Measurements from ENCODE around the gene EVA1A.

EVA1A gene

DNA sequence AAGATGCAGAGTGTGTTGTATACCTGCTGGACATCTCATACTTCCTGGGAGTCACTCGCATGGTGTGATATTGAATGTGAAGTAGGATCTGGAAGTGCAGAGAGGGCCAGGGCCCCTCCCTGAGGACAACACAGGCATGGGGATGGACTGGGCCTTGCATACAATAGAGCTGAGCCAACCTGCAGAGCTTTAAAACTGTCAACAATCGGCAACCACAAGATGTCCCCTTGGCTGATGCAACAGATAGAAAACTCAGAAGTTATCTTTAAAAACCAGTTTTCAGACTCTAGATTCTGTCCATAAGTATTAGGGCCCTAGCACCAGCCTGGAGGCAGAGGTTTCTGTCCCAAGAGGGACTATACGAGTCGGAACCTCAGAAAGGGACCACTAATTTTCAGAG is 19.7 kb downstream of the EVA1A start:
- DNase-seq (ENCODE audit: low read depth): no peak

DNA sequence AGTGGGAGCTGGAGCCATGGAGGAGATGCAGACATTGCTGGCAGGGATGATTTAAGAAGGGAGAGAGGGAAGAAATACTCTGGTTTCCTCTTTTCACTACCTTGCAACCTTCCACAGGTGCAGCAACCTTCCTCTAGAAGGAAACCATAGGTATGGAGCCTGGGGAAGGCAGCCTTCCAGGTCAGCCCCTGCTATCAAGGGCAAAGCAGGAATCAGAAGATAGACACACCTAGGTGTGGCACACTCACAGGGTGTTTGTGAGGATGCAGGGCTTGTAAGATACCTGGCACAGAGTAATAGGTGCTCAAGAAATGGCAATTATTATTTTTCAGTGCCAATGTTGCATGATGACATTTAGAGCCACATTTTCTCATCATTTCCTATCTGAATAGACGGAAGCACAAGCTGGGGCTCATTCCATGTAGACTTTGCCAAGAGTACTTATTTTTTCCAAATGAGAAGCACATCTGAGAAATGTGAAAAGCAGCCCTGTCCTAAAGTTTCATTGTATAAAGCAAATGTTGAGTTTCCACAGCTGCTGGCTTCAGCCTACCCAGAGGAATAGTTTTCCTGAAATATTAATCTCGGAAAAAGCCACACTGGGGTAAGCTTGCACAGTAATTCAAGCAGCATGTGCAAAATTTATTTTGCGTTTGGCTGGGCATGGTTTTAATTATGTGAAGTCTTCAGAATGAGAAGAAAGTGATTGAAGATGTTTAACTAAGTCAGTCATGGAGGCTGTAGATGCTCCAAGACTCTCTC is 20.6 kb downstream of the EVA1A start:
- no peak for DNase-seq (ENCODE audit: low read depth)

DNA sequence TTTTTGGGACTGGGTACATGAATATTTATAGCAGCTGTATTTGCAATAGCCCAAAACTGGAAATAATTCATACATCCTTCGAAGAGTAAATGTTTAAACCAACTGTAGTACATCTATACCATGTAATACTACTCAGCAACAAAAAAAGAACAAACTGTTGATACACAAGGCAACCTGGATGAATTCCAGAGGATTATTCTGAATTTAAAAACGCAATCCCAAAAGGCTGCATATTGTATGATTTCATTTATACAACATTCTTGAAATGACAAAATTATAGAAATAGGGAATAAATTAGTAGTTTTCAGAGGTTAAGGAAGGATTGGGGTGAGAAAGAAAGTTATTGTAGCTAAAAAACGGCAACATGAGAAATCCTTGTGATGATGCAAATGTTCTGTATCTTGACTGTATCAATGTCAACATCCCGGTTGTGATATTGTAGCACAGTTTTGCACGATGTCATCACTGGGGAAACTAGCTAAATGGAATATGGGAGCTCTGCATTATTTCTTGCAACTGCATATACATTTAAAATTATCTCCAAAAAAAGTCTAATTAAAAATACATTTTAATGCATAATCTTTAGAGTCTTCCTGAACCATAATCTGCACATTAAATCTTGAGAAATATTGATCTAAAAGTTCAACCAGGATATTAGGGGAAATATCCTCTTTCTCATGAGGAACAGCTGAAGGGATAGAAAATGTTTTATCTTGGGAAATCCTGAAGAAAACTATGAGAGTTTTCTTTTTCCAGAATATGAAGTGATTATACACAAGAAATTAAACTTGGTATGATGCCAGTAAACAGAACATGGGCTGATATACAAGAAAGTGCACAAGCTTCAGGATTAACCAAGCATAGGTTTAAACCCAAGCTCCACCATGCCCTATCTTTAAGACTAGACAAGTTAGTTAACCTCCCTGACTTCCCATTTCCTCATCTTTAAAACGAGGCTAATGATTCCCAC is 21.9 kb downstream of the EVA1A start:
- DNase-seq (ENCODE audit: low read depth): peak; percentile 41

DNA sequence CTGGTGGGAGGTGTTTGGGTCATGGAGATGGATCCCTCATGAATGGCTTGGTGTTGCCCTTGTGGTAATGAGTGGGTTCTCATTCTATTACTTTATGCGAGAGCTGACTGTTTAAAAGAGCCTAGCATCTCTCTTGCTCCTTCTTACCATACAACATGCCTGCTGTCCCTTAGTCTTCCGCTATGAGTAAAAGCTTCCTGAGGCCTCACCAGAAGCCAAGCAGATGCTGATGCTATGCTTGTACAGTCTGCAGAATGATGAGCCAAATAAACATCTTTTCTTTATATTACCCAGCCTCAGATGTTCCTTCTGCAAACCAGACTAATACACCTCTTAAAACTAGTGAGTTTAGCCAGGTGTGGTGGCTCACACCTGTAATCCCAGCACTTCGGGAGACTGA is 23.1 kb downstream of the EVA1A start:
- DNase-seq (ENCODE audit: low read depth): no peak

DNA sequence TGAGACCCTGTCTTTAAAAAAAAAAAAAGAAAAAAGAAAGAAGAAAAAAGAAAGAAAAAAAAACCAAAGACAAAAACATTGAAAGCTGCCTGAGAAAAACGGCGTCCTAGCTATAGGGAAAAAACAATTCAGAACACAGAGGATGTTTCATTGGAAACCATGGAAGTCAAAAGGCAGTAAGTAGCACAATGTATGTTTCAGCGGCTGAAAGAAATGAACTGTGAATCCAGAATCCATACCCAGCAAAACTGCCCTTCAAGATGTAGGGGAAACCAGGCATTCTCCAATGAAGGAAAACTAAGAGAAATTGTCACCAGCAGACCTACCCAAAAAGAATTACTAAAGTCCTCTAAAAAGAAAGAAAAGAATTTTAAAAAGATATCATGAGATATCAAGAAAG is 27.6 kb downstream of the EVA1A start:
- DNase-seq (ENCODE audit: low read depth): no peak

DNA sequence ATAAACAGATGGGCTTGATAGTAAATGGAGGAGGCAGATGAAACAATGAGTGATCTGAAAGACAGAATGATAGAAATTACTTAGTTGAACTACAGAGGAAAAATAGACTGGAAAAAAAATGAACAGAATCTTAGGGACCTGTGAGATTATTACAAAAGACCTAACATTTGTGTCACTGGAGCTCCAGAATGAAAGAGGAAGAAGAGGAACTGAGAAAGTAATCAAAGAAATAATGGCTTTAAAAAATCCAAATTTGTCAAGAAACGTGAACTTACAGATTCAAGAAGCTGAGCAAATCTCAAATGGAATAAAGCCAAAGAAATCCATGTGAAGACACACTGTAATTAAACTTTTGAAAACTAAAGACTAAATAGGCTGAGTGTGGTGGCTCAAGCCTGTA is 28.3 kb downstream of the EVA1A start:
- no peak for DNase-seq (ENCODE audit: low read depth)

DNA sequence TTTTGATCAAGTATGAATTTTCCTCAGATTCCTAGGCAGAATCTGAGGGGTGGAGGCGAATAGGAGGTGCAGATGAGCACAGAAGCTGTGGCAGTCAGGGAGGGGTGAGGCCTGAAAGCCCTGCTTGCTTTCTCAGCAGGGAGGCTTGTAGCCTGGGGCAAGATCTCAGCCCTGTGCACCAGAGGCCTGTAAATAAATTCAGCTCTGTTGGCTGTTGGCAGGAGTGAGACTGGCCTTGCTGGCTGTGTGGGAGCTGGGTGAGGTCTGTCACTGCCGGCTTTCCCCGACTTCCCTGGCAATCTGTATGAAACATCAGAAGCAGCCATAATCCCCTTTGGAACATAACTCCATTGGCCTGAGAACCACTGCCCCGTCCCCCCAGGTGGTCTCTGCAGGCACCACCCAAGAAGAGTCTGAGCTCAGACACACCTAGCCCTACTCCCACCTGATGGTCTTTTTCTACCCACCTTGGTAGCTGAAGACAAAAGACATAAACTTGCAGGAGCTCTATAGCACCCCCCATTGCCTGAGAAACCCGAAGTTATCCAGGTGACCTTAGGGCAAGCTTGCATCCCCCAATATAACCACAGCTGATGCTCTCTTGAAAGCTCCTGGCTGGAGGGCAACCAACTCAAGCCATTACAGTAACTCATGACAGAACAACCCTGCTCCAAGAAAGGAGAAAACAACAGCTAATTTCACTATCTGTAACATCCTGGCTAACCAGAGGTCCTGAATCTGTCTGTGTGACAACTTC is 32.3 kb downstream of the EVA1A start:
- DNase-seq (ENCODE audit: low read depth): no peak

DNA sequence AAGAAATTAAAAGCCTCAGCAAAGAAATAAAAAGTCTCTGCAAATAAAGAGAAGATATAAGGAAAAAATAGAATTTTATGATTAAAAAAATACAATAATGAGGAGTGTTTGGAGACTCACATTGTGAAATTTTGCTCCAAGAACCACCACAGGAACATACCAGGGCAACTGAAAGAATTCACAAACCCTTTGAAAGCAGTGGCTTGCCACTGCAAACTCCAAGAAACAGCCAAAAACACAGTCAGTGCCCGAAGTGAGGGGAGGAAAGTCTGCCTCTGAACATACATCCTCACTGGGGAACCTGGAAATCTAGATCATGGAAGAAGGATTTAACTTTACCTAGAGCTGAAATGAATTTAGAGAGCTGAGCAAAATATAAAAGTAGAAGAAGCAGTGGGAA is 33.1 kb downstream of the EVA1A start:
- no peak for DNase-seq (ENCODE audit: low read depth)

DNA sequence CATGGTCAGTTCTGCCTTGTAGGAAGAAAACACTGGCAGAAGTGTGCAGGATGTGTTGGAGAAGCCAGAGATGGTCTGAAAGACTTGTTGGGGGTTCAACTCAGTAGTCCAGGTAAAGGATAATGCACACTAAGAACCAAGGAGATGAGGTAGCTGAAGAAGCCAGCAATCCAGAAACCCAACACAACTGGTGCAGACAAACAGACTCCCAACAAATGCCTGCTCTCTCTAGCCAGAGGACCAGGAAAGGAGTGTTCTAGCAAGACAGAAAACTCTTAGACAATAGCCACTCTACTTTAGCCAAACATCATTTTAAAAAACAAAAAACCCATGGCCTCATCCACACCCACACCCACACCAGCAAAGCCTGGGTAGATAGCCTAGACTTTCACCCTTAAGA is 33.9 kb downstream of the EVA1A start:
- no peak for DNase-seq (ENCODE audit: low read depth)

DNA sequence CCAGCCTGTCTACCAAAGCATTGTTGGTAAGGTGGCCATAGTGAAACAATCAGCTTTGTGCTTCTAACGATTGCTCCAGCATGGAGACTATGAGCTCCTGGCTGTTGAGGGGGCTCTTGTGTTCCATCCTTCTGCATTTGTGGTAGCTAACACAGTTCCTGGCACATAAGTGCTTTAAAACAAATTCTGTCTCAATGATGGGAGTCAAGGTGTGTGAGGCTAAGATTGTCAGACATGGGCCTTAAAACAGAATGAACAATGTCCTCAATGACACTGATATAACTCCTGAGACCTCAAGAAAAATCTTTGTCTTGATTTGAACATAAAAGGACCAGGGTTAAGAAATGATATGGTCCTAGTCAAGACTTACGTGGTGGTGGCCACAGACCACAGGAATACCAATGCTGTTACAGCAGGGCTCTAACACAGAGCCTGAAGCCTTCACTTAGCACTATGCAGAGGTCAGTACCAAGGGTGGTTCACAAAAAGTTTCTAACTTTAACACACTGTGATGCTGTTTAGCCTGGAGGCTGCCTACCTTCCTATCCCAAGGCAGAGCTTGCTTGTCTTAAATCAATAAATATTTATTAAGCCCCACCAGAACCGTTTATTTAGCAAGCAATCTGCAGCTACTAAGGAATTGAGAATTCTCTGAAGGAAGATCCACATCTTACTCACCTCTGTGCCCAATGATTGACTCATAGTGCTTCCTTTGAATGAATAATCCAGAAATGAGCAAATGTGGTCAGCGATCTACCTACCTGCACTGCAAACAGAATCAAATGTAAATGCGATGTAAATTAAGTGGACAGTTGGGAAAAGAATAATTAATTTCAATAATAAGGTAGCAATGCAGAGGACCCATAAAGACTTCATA is 35.1 kb downstream of the EVA1A start:
- no peak for DNase-seq (ENCODE audit: low read depth)

DNA sequence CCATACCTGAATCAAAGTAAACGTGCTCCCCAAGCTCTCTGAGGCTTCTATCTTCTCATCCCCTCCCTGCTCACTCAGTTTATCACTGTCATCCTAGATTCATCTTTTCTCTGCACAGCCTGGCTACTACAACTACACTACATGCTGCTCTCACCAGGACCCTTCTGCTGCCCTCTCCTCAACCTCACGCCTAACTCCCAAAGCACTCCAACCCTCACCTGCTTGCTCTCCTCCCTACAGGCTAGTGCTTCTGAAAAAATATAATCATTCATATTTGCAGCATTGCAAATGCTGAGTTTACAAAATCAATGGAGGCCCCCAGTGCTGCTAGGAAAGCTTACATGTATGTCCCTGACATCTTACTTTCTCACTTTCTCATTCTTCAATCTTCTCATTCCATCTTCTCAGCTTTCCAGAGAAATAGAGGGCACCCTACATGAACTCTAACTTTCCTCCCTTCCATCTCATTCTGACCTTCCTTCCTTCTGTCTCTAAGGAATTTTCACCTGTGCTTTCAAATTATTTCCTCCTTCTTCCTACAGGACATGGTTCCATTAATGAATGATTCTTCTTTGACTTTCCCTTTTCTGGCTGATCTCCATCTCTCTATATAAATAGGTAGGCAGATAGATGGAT is 36.3 kb downstream of the EVA1A start:
- no peak for DNase-seq (ENCODE audit: low read depth)

DNA sequence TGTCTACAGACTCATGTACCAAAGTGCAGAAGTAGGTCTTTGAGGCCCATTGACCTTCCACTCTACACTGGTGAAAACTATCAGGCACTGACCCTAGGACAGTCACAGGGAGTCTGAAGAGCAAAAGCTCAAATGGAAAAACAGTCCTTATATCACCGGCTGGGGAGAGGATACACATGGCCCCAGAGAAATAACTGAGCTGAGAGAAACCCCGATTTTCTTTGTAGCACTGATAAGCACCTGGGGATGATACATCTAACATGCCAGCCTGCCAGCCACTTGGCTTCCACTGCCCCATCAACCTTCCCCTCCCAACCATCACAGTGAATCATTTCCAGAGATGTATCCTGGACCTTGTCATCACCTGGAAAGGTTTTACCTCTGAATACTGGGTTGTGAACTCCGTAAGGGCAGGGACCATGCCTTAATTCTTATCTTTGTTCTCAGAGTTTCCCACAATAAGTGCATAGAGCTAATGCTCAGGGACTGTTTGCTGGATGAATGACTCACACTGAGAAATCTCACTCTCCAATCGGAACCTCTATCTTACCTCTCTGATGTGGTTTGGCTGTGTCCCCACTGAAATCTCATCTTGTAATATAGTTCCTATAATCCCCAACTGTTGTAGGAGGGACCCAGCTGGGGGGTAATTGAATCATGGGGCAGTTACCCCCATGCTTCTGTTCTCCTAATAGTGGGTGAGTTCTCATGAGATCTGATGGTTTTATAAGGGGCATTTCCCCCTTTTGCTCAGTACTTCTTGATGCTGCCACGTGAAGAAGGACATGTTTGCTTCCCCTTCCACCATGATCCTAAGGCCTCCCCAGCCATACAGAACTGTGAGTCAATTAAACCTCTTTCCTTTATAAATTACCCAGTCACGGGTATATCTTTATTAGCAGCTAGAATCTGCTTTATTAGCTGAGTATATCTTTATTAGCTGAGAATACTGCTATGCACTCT is 37.1 kb downstream of the EVA1A start:
- DNase-seq (ENCODE audit: low read depth): peak; percentile 75

DNA sequence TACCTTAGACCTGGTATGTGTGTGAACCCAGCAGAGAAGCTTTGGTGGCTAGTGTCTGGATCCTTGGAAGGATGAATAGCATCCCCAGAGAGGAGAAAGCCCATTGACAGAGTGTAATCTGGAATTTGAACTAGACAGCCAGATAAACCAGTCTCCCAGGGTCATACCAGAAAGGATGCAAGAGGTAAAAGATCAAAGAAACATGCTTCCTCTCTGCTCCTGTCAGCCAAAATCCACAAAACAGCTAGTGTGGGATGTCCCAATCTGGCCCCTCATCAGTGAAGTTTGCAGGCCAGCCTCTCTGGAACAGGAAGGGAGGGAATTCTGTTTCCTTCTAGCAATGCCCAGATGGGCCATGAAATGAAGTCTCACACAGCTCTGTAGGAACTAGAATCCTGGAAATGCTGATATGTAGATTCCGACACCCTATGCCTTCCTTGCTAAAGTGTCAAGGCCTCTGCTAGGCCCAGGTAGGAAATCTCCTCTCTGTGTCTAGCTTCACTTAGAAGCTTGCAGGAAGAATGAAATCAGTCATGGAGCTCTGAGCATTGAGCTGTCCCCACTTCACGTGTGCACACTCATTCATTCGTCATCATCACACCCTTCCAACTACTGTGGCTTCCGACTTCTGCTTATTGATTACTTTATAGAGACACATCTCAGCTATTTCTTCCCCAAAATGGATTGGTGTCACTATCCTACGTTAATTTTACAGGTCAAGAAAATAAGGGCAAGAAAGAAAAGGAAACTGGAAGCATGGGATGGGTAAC is 38.0 kb downstream of the EVA1A start:
- DNase-seq (ENCODE audit: low read depth): no peak

DNA sequence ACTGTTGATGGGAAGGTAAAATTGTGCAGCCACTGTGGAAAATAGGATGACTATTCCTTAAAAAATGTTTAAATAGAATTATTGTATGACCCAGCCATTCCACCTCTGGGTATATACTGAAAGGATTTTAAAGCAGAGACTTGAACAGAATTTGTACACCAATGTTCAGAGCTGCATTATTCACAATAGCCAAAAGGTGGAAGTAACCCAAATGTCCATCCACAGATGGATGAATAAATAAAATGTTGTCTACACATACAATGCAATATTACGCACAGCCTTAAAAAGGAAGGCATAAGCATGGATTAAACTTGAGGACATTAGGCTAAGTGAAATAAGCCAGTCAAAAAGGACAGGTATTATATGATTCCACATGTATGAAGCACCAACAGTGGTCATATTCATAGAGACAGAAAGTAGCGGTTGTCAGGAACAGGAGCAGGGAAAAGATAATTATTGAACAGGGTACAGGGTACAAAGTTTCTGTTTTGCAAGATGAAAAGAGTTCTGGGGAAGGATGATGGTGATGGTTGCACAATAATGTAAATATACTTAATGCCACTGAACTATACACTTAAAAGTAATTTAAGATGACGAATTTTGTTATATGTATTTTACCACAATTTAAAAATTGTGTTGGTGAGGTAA is 39.4 kb downstream of the EVA1A start:
- DNase-seq (ENCODE audit: low read depth): no peak

DNA sequence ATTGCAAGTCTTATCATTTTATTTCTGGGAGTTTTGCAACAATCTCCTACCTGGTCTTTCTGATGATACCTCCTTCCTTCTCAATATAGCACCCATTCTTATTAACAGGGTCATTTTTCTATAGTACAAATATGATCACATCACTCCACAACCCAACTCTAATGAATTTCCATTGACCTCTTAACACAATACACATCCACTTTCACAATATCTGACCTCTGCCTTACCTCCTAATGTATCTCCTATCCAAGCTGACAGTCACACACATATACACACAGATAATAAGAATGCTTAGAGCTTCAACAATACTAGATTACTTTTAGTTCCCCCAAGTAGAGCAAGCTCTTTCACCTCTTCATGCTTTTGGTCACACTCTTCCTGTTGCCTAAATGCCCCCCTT is 40.9 kb downstream of the EVA1A start:
- no peak for DNase-seq (ENCODE audit: low read depth)

DNA sequence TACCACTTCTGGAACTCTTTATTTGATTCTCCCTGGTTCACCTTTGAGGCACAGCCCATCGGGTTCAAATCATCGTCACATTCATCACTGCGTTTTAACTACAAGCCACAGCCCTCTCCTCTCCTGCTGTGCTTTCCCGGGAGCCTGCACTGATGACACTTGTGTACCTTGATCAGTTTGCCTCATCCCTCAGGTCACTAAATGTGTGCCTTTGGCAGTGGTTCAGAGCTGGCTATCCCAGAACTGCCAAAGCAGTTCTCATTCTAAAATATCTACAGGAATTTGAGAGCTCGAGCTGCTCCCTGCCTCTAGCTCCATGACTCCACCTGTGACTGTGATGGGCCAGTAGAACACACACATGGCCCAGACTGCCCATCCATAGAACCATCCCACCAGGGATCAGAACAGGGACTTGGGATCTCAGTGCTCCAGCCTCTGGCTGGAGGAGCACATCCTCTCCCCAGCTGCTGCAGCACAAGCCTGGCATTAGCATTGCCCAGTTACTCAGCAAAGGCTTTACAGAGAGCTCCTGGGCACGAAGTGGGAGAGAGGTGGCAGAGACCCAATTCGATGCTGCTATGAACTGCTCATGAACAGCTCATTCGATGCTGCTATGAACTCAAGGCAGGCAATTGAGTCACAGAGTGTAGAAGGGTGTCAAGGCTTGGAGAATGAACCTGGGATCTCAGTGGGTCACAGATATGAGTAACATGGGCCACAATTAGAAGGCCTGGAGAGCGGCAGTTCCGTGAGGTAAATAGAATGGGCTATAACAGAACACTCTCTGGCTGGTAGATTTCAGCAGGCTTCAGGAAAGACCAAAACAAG is 41.9 kb downstream of the EVA1A start:
- no peak for DNase-seq (ENCODE audit: low read depth)

DNA sequence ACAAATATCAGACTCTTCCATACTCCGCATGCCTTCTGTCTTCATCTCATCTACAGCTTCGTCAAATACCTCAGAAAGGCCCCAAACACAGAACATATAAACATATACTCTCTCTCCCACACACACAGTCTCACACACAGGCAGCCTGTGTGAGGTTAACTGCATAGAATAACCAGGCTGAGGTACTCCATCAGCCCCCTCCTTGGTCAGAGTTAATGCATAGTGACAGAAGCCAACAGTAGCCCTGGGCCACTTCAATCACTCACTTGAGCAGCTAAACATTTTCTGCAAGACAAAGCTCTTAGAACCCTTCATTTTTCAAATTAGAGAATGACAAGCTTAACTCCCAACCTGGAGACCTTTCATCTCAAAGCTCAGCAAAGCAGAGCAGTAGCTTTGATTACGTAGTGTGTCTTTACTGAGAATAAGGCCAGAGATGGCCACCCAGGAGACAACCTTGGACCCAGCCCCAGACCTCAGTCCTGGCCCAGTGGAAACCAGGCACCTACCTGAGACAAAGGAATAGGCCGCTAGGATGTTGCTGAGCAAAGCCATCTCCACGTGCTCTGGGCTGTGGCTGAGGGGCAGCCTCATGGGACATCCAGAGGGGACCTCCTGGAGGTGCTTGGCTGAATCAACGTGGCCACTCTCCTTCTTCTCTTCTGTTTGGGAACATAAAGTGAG is 43.0 kb downstream of the EVA1A start:
- no peak for DNase-seq (ENCODE audit: low read depth)
